OCI-LY3 (cell line): Measurements from ENCODE around the gene FRMD3.

Experiments used
- CTCF ChIP-seq: fragments of 200-600, 300-600 bp; sonication (generic); IDR thresholded peaks from 2 replicates; pipeline ENCODE4 v1.5.1; 2014; ENCODE audit warnings: antibody characterized with exemption, low read length, low read depth
- EZH2phosphoT487 ChIP-seq: fragments of 200-600 bp; shearing (Covaris generic); IDR thresholded peaks from 2 replicates; pipeline ENCODE4 v1.6.1; 2018; ENCODE audit warnings: antibody characterized with exemption, mixed run types, low read depth

DNA sequence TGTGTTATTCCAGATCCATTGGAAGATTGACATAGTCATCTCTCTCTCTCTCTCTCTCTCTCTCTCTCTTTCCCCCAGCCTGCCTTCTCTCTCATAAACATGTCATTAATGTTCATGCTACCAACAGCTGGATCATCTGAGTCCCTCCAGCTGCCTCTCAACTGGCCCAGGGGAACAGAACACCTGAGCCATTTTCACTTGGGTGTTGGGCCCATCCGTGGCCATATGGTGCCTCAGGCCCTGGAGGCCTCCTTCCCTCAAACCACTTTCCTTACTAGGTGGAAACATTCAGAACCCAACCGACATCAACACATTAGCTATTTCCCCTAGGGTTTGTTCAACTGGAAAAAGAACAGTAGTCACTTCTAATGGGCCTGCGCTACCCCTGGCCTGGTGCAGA is 196.2 kb downstream of the FRMD3 start:
- no peak for TF ChIP-seq CTCF
- no peak for TF ChIP-seq EZH2phosphoT487
